Mesothelial cell of epicardium (in vitro differentiated cells): ENCODE data around the gene HOXB6. TPM values are rescaled to one million over a fixed set of nuclear protein-coding genes. Genes with fewer than 3 reads are reported as not detected.

ENCODE experiments used
- DNase-seq, 2 experiments: peaks; one replicate each; pipeline ENCODE4 v3.0.0; 2021; ENCODE audit warnings: low spot score in 2 of 2; ENCODE audit not compliant: unreplicated experiment in 2 of 2
- H3K27ac Mint-ChIP-seq: 2 replicates; pipeline ENCODE4 v1.8.0; 2021; ENCODE audit warnings: mixed read lengths
- H3K27me3 Mint-ChIP-seq: 2 replicates; pipeline ENCODE4 v1.8.0; 2021; ENCODE audit warnings: low read depth, mixed read lengths
- H3K36me3 Mint-ChIP-seq: 2 replicates; pipeline ENCODE4 v1.8.0; 2021; ENCODE audit warnings: mixed read lengths
- H3K4me1 Mint-ChIP-seq: 2 replicates; pipeline ENCODE4 v1.8.0; 2021; ENCODE audit warnings: mixed read lengths
- H3K4me3 Mint-ChIP-seq: 2 replicates; pipeline ENCODE4 v1.8.0; 2021; ENCODE audit warnings: mild to moderate bottlenecking, moderate library complexity, mixed read lengths
- H3K9me3 Mint-ChIP-seq: 2 replicates; pipeline ENCODE4 v1.8.0; 2021; ENCODE audit warnings: mixed read lengths
- CTCF ChIP-seq: fragments of 200-600 bp; sonication (generic); IDR thresholded peaks from one replicate; pipeline ENCODE4 v1.5.0; 2021; ENCODE audit warnings: antibody characterized with exemption; ENCODE audit not compliant: unreplicated experiment
- total RNA-seq: library from RNA; stranded (reverse); gene quantifications from 3 replicates; pipeline ENCODE4 v1.2.1, GENCODE V29; 2021

Gene HOXB6
- total RNA-seq, 1 donor from 2014 or later = 59.7 TPM

- DNase-seq = no peak
- H3K4me1 Mint-ChIP-seq = peaks cover 88% of the 10 kb centered on the region
- peak overlapping the region; percentile 84 for H3K4me3 Mint-ChIP-seq
Observed at GRCh38 chr17:48554412-48555257, 50.2 kb downstream of the HOXB6 start.

GRCh38 chr17:48553826-48554225 is 51.0 kb downstream of the HOXB6 start:
- Mint-ChIP-seq H3K27me3 (peaks cover 4% of the 10 kb centered on the region), H3K9me3 (no peaks in the 10 kb centered on the region), H3K4me3 (peak overlapping the region; percentile 84), H3K36me3 (peaks cover 19% of the 10 kb centered on the region), H3K4me1 (peaks cover 85% of the 10 kb centered on the region), H3K27ac (peak overlapping the region; percentile 100)
- no peak for TF ChIP-seq CTCF
- no peak for DNase-seq

More at GRCh38 chr17:48554412-48555257, 50.2 kb downstream of the HOXB6 start:
- H3K27ac Mint-ChIP-seq = peak overlapping the region; percentile 100
- H3K9me3 Mint-ChIP-seq = no peaks in the 10 kb centered on the region
- H3K36me3 Mint-ChIP-seq = peaks cover 15% of the 10 kb centered on the region
- TF ChIP-seq CTCF = no peak
- H3K27me3 Mint-ChIP-seq = peaks cover 4% of the 10 kb centered on the region

GRCh38 chr17:48553190-48553547 is 51.6 kb downstream of the HOXB6 start:
- H3K27me3 Mint-ChIP-seq = peaks cover 4% of the 10 kb centered on the region
- TF ChIP-seq CTCF = no peak
- peak overlapping the region; percentile 100 for H3K27ac Mint-ChIP-seq
- H3K9me3 Mint-ChIP-seq = no peaks in the 10 kb centered on the region
- DNase-seq = no peak
- H3K4me3 Mint-ChIP-seq = peak overlapping the region; percentile 84
- peaks cover 19% of the 10 kb centered on the region for H3K36me3 Mint-ChIP-seq
- H3K4me1 Mint-ChIP-seq = peaks cover 85% of the 10 kb centered on the region

- Mint-ChIP-seq H3K4me3 (peak overlapping the region; percentile 84), H3K27me3 (peaks cover 4% of the 10 kb centered on the region), H3K36me3 (peaks cover 19% of the 10 kb centered on the region), H3K4me1 (peaks cover 85% of the 10 kb centered on the region), H3K9me3 (no peaks in the 10 kb centered on the region), H3K27ac (peak overlapping the region; percentile 100)
- no peak for DNase-seq
- no peak for TF ChIP-seq CTCF
Observed at GRCh38 chr17:48552466-48553189, 52.2 kb downstream of the HOXB6 start.

GRCh38 chr17:48551596-48552465 is 53.0 kb downstream of the HOXB6 start:
- DNase-seq = no peak
- TF ChIP-seq CTCF = no peak
- Mint-ChIP-seq H3K9me3 (no peaks in the 10 kb centered on the region), H3K4me1 (peaks cover 85% of the 10 kb centered on the region), H3K27me3 (peaks cover 4% of the 10 kb centered on the region), H3K36me3 (peaks cover 19% of the 10 kb centered on the region), H3K27ac (peak overlapping the region; percentile 99), H3K4me3 (peak overlapping the region; percentile 49)
